CD4-positive, alpha-beta T cell treated with Interleukin-2 at 100 ng/mL for 4 hours (primary cell): ENCODE measurements around the gene GDF2.
A peak's percentile ranks its signal among the peaks of the same experiment; 100 is the strongest.

Experiments
- DNase-seq: peaks from one replicate; pipeline ENCODE4 v3.0.0-alpha.2; 2020; ENCODE audit warnings: low spot score

Gene GDF2

GRCh38 chr10:47322300-47323061 is at the start of gene GDF2:
TSS of gene GDF2 (plus strand) at chr10:47322454. CDS start at chr10:47322669, 215 bp downstream.
- DNase-seq = no peak

GRCh38 chr10:47276071-47276470 is 46.2 kb upstream of the GDF2 start:
- DNase-seq = no peak

- DNase-seq = no peak
Measured at GRCh38 chr10:47276576-47277351, 45.5 kb upstream of the GDF2 start.

GRCh38 chr10:47277352-47278151 is 44.7 kb upstream of the GDF2 start:
- DNase-seq = peak; percentile 55

GRCh38 chr10:47278152-47278473 is 44.1 kb upstream of the GDF2 start:
- DNase-seq = no peak

- no peak for DNase-seq
Measured at GRCh38 chr10:47278720-47279119, 43.5 kb upstream of the GDF2 start.

- DNase-seq = no peak
Measured at GRCh38 chr10:47279276-47279675, 43.0 kb upstream of the GDF2 start.

GRCh38 chr10:47282005-47282656 is 40.1 kb upstream of the GDF2 start:
- DNase-seq = no peak

- no peak for DNase-seq
Measured at GRCh38 chr10:47282657-47283018, 39.6 kb upstream of the GDF2 start.

- no peak for DNase-seq
Measured at GRCh38 chr10:47283101-47283630, 39.1 kb upstream of the GDF2 start.

- DNase-seq = no peak
Measured at GRCh38 chr10:47283848-47284247, 38.4 kb upstream of the GDF2 start.

- no peak for DNase-seq
Measured at GRCh38 chr10:47285381-47286115, 36.7 kb upstream of the GDF2 start.

GRCh38 chr10:47286116-47286505 is 36.1 kb upstream of the GDF2 start:
- DNase-seq = no peak

GRCh38 chr10:47286591-47287315 is 35.5 kb upstream of the GDF2 start:
- DNase-seq = no peak

- no peak for DNase-seq
Measured at GRCh38 chr10:47287365-47287802, 34.9 kb upstream of the GDF2 start.

- DNase-seq = no peak
Measured at GRCh38 chr10:47287805-47288204, 34.4 kb upstream of the GDF2 start.

GRCh38 chr10:47288236-47288635 is 34.0 kb upstream of the GDF2 start:
- no peak for DNase-seq

GRCh38 chr10:47288916-47289495 is 33.2 kb upstream of the GDF2 start:
- no peak for DNase-seq

- no peak for DNase-seq
Measured at GRCh38 chr10:47289921-47290320, 32.3 kb upstream of the GDF2 start.

- DNase-seq = no peak
Measured at GRCh38 chr10:47290338-47290737, 31.9 kb upstream of the GDF2 start.
